Measurements from ENCODE around the gene RNU1-3.
"Not testable (repeated sequence)": the region's sequence is repeated elsewhere in the genome, so short reads cannot be mapped to it uniquely, and the experiment has no call there.

Gene RNU1-3

GRCh38 chr1:16666502-16667413 lies at the start of gene RNU1-3:
TSS of gene RNU1-3 (minus strand) at chr1:16666948.
- DNase-seq, result not testable (repeated sequence)

DNA sequence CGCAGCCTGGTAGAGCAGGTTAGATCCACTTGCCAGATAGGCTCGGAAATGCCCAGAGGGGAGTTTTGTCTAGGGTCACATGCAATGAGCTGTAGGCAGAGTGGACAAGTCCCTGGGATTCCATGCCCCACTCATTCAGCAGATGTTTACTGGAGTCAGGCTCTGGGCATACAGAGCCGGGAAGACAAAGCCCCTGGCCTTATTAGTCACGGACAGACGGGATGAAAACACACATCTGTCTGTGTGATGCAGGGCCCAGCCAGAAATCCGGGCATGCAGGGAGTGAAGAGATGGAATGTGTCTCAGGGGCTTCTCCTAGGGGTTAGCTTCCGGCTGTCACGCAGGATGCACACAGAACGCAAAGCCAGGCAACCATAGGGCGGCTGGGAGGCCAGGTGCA lies 46.7 kb upstream of the RNU1-3 start:
- DNase-seq, result not testable (repeated sequence)

GRCh38 chr1:16712984-16713383 lies 46.2 kb upstream of the RNU1-3 start:
- not testable (repeated sequence) for DNase-seq

DNA sequence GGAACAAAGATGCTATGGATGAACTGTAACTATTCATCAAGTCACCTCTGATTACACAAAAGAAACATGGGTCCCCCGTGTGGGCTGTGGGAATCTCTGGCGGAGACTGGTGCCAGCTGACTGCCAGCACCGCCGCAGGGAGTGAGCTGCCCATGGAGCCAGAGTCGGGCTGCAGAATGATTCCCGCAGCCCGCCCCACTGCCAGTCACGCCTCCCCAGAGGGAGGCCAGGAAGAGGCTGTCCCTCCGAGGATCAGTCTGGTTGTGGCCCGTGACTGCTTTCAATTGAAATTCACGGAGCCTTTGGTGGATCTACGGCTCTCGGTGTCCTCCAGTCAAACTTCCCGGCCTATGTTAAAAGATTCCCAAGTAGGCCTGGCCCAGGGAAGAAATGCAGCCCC lies 45.8 kb upstream of the RNU1-3 start:
- DNase-seq, result not testable (repeated sequence)

DNA sequence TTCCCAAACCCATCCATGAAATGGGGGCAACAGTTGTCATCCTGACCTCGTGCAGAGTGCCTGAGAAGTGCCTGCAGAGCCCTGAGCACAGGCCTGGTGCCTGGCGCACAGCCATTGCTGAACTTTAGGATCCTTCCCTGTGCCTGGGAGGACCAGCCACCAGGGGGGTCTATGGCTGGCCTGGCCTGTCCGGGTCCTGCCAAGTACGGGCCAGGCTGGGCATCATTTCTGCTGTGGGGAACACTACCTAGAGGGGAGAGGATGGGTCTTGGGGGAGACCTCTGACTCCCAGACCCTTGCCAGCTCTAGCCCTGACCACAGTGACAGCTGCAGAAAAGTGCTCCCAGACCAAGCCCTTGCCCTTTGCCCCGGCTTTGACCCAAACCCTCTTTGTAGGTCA lies 45.4 kb upstream of the RNU1-3 start:
- not testable (repeated sequence) for DNase-seq

GRCh38 chr1:16710618-16711017 lies 43.9 kb upstream of the RNU1-3 start:
- DNase-seq, result not testable (repeated sequence)

- DNase-seq, result peak; percentile 58 to 59
These were observed 42.9 kb upstream of the RNU1-3 start for GRCh38 chr1:16709659-16710087.

- not testable (repeated sequence) for DNase-seq
These were observed 42.0 kb upstream of the RNU1-3 start for GRCh38 chr1:16708704-16709103.

DNA sequence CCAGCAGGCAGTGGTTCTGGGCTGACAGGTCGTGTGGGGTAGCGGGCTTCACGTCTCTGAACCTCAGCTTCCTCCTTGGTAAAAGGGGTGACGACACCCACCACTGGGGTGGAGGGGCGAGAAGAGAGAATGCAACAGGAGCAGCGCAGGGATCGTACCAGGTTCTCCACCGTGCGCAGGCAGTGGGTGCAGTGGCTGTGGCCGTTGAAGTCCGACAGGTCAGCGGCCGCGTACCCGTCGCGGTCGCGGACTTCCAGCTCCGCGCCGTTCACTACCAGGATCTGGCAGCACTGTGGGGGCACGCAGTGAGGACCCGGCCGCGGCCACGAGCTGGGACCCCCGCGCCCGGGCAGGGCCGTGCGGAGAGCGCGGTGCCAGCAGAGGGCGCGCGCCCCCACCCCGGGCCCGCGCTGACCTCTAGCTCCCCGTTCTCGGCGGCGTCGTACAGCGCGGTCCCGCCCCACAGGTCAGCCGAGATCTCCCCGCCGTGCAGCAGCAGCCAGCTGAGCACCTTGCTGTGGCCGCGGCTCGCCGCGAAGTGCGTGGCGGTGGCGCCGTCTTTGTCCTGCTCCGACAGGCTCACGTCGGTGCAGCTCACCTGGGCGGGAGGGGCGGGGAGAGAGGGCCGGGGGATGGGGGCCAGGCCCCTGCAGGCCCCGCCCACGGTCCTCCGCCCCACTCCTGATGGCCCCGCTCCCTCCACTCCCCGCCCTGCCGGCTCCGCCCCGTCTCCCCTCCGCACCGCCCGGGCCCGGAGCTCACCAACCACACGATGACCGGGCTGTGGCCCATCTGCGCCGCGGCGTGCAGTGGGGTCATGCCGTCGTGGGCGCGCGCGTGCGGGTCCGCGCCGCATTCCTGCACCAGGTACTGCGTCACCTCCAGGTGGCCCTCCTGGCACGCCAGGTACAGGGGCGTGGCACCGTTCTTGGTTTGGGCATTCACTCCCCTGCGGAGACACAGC lies 40.7 kb upstream of the RNU1-3 start:
- DNase-seq, result not testable (repeated sequence)

DNA sequence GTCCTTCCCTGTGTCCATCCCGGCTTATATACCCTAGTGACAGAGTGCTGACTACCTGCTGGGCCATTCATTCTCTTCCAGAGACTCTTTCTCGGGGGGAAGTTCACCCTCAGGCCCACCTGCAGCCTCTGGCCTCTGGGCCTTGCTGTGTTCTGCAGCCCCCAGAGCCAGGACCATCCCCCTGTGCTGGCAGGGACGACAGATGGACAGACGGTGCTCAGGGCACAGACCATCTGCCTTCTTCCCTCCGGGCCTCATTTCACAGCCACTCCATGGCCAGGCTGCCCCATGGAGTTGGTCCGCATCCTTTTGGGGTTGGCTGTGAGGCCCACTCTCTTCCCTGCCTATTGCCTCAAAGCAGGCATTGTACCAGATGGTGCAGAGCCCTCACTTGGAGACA lies 39.6 kb upstream of the RNU1-3 start:
- DNase-seq, result not testable (repeated sequence)

DNA sequence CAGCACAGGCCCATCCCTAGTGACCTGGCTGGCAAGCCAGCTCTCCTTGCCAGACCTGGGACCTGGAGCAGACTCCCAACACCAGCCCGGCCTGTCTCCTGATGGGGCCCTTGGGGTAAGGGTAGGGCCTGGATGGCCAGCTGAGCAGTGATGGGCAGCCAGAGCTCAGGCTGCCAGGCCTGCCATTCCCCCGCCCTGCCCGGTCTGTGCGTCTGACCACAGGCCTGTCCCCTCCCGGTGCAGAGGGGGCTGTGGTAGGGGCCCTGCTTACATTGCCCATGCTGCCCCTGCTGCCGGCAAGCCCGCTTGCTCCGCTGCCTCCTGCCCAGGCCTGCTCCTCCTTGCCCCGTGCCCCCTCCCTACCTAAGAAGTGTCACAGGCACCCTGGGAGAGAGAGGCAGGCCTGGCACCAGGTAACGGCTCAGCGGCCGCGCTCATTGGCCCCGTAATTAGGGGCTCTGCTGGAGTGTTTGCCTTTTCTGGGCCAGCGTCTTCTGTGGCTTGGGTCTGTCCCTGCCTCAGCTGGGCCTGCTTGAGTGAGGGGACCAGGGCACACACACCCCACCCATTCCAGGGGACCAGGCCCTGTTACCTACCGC lies 37.9 kb upstream of the RNU1-3 start:
- DNase-seq, result not testable (repeated sequence)

- DNase-seq, result not testable (repeated sequence)
These were observed 37.3 kb upstream of the RNU1-3 start for GRCh38 chr1:16704076-16704475.

DNA sequence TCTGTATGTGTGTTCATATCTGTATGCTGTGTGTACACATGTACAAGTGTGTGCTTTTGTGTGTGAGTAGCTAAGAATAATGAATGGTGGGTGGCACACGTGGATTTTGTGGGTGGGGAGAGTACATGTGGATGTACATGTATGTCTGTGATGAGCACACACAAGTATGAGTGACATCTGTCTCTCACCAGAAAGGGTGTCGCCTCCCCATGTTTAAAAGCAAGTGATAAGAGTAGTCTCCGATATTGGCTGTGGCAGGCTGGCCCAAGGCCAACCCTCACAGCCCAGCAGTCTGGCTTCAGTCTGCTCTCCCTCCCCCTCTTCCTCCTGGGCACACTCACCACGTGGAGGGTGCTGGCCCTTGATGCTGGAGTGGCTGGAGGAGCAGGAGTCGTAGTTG lies 36.9 kb upstream of the RNU1-3 start:
- not testable (repeated sequence) for DNase-seq

- DNase-seq, result not testable (repeated sequence)
These were observed 36.4 kb upstream of the RNU1-3 start for GRCh38 chr1:16703141-16703540.

DNA sequence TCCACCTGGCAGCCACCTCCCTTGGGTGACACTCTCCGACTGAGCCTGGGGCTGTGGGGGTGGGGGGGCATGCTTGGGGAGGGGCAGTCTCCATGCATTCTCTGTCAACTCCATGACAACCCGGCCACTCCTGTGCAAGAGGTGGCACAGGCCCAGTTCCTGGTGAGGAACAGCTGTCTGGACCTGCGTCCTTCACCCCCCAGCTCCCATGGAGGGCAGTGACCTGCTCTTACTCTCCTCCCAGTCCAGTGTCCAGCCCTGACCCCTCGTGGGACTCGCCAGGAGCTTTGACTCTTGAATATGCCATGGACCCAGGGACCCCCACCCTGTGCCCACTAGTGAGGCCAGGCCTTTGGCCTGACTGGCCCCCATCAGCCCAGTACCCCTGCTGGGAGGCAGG lies 35.5 kb upstream of the RNU1-3 start:
- DNase-seq, result not testable (repeated sequence)

DNA sequence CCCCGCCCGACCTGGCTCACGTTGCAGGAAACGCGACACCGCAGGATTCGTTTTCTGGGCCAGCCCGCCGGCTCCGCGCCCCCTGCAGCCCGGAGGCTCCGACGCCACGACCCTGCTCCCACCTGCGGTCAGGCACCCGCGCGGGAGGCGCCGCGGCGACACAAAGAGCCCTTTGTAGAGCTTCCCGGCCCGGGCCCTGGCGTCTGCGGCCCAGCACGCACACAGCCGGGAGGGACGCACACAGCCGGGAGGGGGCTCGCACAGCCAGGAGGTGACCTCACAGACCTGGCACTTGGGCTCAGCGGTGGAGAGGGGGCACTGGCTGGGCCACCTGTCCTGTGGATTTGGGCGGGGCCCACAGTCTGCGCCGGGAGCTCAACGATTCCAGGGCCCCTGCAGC lies 34.4 kb upstream of the RNU1-3 start:
- DNase-seq, result not testable (repeated sequence)

GRCh38 chr1:16700138-16700895 lies 33.6 kb upstream of the RNU1-3 start:
- not testable (repeated sequence) for DNase-seq

DNA sequence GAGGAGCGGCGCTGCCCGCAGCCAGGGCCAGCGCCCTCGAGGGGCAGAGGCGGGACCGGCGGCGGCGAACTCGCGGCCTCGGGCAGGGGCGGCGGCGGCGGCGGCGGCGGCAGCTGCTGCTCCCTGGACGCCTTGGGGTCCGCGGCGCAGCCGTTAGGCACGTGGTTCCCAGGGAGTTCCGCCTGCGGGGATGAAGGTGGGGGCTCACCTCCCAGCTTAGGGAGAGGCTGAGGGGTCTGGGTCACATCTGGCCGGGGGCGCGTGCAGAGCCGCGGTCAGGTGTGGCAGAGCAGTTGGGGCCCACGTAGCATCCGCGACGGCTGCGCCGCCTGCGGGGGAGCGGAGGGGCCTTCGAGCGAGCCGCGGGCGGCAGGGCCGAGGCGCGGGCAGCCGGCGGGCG lies 32.7 kb upstream of the RNU1-3 start:
- DNase-seq, result not testable (repeated sequence)

DNA sequence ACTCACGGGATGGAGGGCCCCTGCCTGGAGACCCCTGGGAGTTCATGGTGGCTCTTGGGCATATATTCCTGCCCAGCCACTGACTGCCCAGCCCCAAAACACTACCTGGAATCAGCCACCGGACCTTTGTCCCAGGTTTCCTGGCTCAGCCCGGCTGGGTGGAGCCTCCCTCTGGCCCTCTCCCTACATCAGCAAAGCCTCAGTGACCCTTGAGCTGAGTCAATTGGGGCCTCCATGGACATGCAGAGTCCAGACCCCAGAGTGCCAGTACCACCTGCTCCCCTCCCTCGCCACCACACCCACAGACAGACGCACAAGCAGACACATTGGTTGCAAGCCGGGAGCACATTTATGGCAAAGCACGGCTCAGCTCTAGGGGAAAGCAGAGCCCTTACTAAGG lies 30.4 kb upstream of the RNU1-3 start:
- not testable (repeated sequence) for DNase-seq

DNA sequence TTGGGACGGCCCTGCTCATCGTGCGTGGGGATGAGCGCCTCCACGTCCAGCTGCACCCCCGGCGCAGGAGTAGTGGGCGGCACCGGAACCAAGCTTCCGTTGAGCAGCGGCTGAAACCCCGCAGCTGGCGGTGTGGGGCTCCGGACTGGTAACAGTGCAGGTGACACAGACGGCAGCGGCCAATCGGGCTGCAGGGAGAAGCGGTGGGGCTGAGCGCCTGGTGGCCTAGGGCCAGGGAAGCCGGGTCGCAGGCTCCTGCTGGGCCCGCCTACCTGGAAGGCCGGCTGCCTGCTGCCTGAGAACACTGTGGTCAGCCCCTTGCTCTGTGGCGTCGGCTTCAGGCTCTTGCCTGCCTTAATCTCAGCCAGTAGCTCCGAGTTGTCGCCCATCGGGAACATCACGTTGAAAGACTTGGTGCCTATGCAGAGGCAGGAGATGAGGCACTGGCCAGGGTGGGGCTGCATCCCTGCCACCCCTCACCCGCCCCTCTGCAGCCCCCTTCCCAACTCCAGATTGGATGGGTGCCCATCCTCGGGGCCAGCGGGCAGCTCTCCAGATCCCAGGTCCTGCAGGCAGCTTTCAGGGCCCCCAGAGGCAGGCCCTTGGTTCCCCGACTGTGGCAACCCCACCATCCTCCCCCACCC lies 29.9 kb upstream of the RNU1-3 start:
- DNase-seq, result not testable (repeated sequence)

GRCh38 chr1:16694308-16694702 lies 27.6 kb upstream of the RNU1-3 start:
- not testable (repeated sequence) for DNase-seq
